H1 (cell line): ENCODE results near the gene ARL14EPL. TPM values are rescaled to one million over a fixed set of nuclear protein-coding genes. Genes with fewer than 3 reads are reported as not detected.

Source experiments
- CTCF ChIA-PET: fragments of 300-600 bp; sonication (Branson Sonifier 250); formaldehyde crosslinking; loops from one replicate; lab custom pipeline; 2021; ENCODE audit not compliant: partially characterized antibody; lab: Charles Lee
- POLR2A ChIA-PET: fragments of 300-600 bp; sonication (Branson Sonifier 250); formaldehyde crosslinking; loops from one replicate; lab custom pipeline; 2021; ENCODE audit warnings: inconsistent platforms; ENCODE audit not compliant: partially characterized antibody; lab: Charles Lee
- DNase-seq, 2 experiments: peaks; one replicate each; pipeline versions ENCODE4 v3.0.0 to v3.0.0-alpha.2; 2010 to 2022; ENCODE audit warnings: low spot score in 2 of 2, low read depth in 1 of 2, mixed read lengths in 1 of 2
- FAIRE-seq: peaks from 2 replicates; lab custom pipeline; 2011; peaks lifted over from hg19 to GRCh38; lab: Jason Lieb, UNC
- H2AFZ ChIP-seq: 2 replicates; pipeline ENCODE4 v1.8.1; 2012; ENCODE audit warnings: low read length, inconsistent platforms
- H2AK5ac ChIP-seq: 2 replicates; pipeline ENCODE4 v1.6.1; 2013; ENCODE audit warnings: low read depth, low read length
- H2BK120ac ChIP-seq: replicated peaks from 2 replicates; pipeline ENCODE3; 2013; ENCODE audit warnings: low read depth, low read length, inconsistent platforms
- H2BK12ac ChIP-seq: 2 replicates; pipeline ENCODE4 v1.6.1; 2013; ENCODE audit warnings: low read depth, low read length
- H2BK15ac ChIP-seq: 2 replicates; pipeline ENCODE4 v1.6.1; 2013; ENCODE audit warnings: low read length
- H2BK20ac ChIP-seq: 2 replicates; pipeline ENCODE4 v1.6.1; 2013; ENCODE audit warnings: low read length
- H2BK5ac ChIP-seq: 2 replicates; pipeline ENCODE4 v1.6.1; 2013; ENCODE audit warnings: low read depth, low read length
- H3K14ac ChIP-seq: 2 replicates; pipeline ENCODE4 v1.6.1; 2013; ENCODE audit warnings: inconsistent platforms; ENCODE audit not compliant: insufficient read length
- H3K18ac ChIP-seq: 2 replicates; pipeline ENCODE4 v1.6.1; 2013; ENCODE audit warnings: low read length; ENCODE audit errors: extremely low read depth
- H3K23ac ChIP-seq: 2 replicates; pipeline ENCODE4 v1.6.1; 2013; ENCODE audit warnings: inconsistent platforms; ENCODE audit not compliant: insufficient read length
- H3K23me2 ChIP-seq: 2 replicates; pipeline ENCODE4 v1.6.1; 2013; ENCODE audit warnings: low read depth, low read length
- H3K27ac ChIP-seq: 2 replicates; pipeline ENCODE4 v1.6.1; 2011; ENCODE audit warnings: low read depth, low read length, inconsistent platforms
- H3K27me3 ChIP-seq, 4 experiments: replicated peaks in 1 of 4; 1 replicate in 1 of 4; 2 replicates in 3 of 4; pipeline versions ENCODE4 v1.6.1 to v1.8.1; 2011 to 2013; ENCODE audit warnings: low read length in 3 of 4, mild to moderate bottlenecking in 3 of 4, inconsistent platforms in 2 of 4, mixed read lengths in 2 of 4, moderate library complexity in 1 of 4; ENCODE audit not compliant: control insufficient read depth in 3 of 4, insufficient read depth in 3 of 4; ENCODE audit errors: extremely low read depth in 1 of 4
- H3K36me3 ChIP-seq, 4 experiments: 2 replicates each; pipeline versions ENCODE4 v1.6.1 to v1.8.1; 2011 to 2013; ENCODE audit warnings: mild to moderate bottlenecking in 4 of 4, low read length in 3 of 4, moderate library complexity in 2 of 4, control low read depth in 1 of 4, inconsistent platforms in 1 of 4; ENCODE audit not compliant: insufficient read depth in 4 of 4, control insufficient read depth in 2 of 4
- H3K4ac ChIP-seq: replicated peaks from 2 replicates; pipeline ENCODE3; 2013; ENCODE audit warnings: low read length, low read depth, mixed read lengths, inconsistent platforms; ENCODE audit not compliant: insufficient read length
- H3K4me1 ChIP-seq, 4 experiments: replicated peaks in 1 of 4; 1 replicate in 1 of 4; 2 replicates in 3 of 4; pipeline versions ENCODE4 v1.6.1 to v1.8.1; 2011 to 2013; ENCODE audit warnings: low read length in 3 of 4, inconsistent platforms in 2 of 4, mixed read lengths in 1 of 4; ENCODE audit not compliant: insufficient read depth in 4 of 4, control insufficient read depth in 3 of 4
- H3K4me2 ChIP-seq, 2 experiments: 2 replicates each; pipeline versions ENCODE4 v1.6.1 to v1.8.1; 2011 to 2013; ENCODE audit warnings: low read depth in 2 of 2, low read length in 2 of 2, control low read depth in 1 of 2, inconsistent platforms in 1 of 2, mild to moderate bottlenecking in 1 of 2; ENCODE audit not compliant: insufficient read depth in 1 of 2
- H3K4me3 ChIP-seq, 4 experiments: fragments of 200-600, 300-600 bp in 1 of 4; sonication (generic), shearing (Covaris generic), sonication (Bioruptor Twin) in 1 of 4; 2 replicates each; pipeline versions ENCODE4 v1.5.1 to v1.8.1; 2011 to 2016; ENCODE audit warnings: low read length in 4 of 4, low read depth in 3 of 4, control low read depth in 2 of 4, inconsistent platforms in 2 of 4, mild to moderate bottlenecking in 2 of 4, mixed read lengths in 1 of 4, moderate library complexity in 1 of 4; ENCODE audit not compliant: insufficient read depth in 2 of 4; ENCODE audit errors: extremely low read depth in 1 of 4
- H3K56ac ChIP-seq: replicated peaks from 2 replicates; pipeline ENCODE3; 2013; ENCODE audit warnings: low read depth, mild to moderate bottlenecking, mixed read lengths, low read length, inconsistent platforms; ENCODE audit not compliant: insufficient read length
- H3K79me1 ChIP-seq: 2 replicates; pipeline ENCODE4 v1.6.1; 2013; ENCODE audit warnings: low read depth, low read length, control low read depth
- H3K79me2 ChIP-seq, 2 experiments: 2 replicates each; pipeline versions ENCODE4 v1.6.1 to v1.8.1; 2012 to 2013; ENCODE audit warnings: low read length in 2 of 2, mild to moderate bottlenecking in 2 of 2, inconsistent platforms in 1 of 2; ENCODE audit not compliant: insufficient read depth in 2 of 2, control insufficient read depth in 1 of 2
- H3K9ac ChIP-seq, 4 experiments: replicated peaks in 1 of 4; 1 replicate in 1 of 4; 2 replicates in 3 of 4; pipeline versions ENCODE4 v1.6.1 to v1.8.1; 2011 to 2013; ENCODE audit warnings: low read depth in 3 of 4, low read length in 3 of 4, control low read depth in 2 of 4, mild to moderate bottlenecking in 2 of 4, moderate library complexity in 2 of 4, inconsistent platforms in 1 of 4; ENCODE audit errors: extremely low read depth in 1 of 4
- H3K9me3 ChIP-seq, 2 experiments: 2 replicates each; pipeline versions ENCODE4 v1.6.1 to v1.8.1; 2012 to 2013; ENCODE audit warnings: mild to moderate bottlenecking in 2 of 2, moderate library complexity in 2 of 2, control low read depth in 1 of 2, inconsistent platforms in 1 of 2, low read depth in 1 of 2, low read length in 1 of 2, mixed read lengths in 1 of 2; ENCODE audit not compliant: insufficient read depth in 2 of 2
- H4K20me1 ChIP-seq, 2 experiments: replicated peaks in 1 of 2; 2 replicates each; pipeline versions ENCODE3 to v1.8.1; 2011 to 2013; ENCODE audit warnings: inconsistent platforms in 2 of 2, low read length in 2 of 2, mild to moderate bottlenecking in 1 of 2; ENCODE audit not compliant: insufficient read depth in 2 of 2, control insufficient read depth in 1 of 2
- H4K5ac ChIP-seq: 2 replicates; pipeline ENCODE4 v1.6.1; 2013; ENCODE audit warnings: low read length, low read depth, mixed read lengths, inconsistent platforms; ENCODE audit not compliant: insufficient read length
- H4K8ac ChIP-seq: 2 replicates; pipeline ENCODE4 v1.8.0; 2013; ENCODE audit warnings: mild to moderate bottlenecking, moderate library complexity, low read length, inconsistent platforms; ENCODE audit not compliant: insufficient read depth; ENCODE audit errors: extremely low read depth
- H4K91ac ChIP-seq: replicated peaks from 2 replicates; pipeline ENCODE3; 2013; ENCODE audit warnings: low read length, mixed read lengths, inconsistent platforms; ENCODE audit not compliant: insufficient read length
- BRCA1 ChIP-seq: IDR thresholded peaks from 2 replicates; pipeline ENCODE4 v1.6.1; 2012; ENCODE audit warnings: low read depth, low read length, improper control_type of control experiment
- CBX8 ChIP-seq: fragments of 300-800, 300-1000 bp; sonication (generic); IDR thresholded peaks from 2 replicates; pipeline ENCODE4 v1.7.1; 2016; ENCODE audit warnings: low read depth, low read length, borderline replicate concordance
- CEBPB ChIP-seq: IDR thresholded peaks from 2 replicates; pipeline ENCODE4 v1.6.1; 2012; ENCODE audit warnings: low read depth, low read length
- CHD1 ChIP-seq: IDR thresholded peaks from 2 replicates; pipeline ENCODE4 v1.6.1; 2012; ENCODE audit warnings: low read depth, low read length, improper control_type of control experiment
- EZH2 ChIP-seq: fragments of 200-600 bp; sonication (generic); IDR thresholded peaks from 2 replicates; pipeline ENCODE4 v1.7.1; 2012; ENCODE audit warnings: low read depth, mild to moderate bottlenecking, moderate library complexity, low read length, inconsistent platforms; ENCODE audit not compliant: severe bottlenecking
- POLR2AphosphoS5 ChIP-seq: IDR thresholded peaks from 2 replicates; pipeline ENCODE4 v1.6.1; 2011; ENCODE audit warnings: low read depth, low read length
- RXRA ChIP-seq: IDR thresholded peaks from 2 replicates; pipeline ENCODE4 v1.6.1; 2011; ENCODE audit warnings: low read depth, mild to moderate bottlenecking, low read length, moderate library complexity; ENCODE audit not compliant: insufficient read depth
- SIX5 ChIP-seq: IDR thresholded peaks from 2 replicates; pipeline ENCODE4 v1.6.1; 2011; ENCODE audit warnings: mild to moderate bottlenecking, low read depth, low read length
- SP4 ChIP-seq: IDR thresholded peaks from 2 replicates; pipeline ENCODE4 v1.6.1; 2012; ENCODE audit warnings: low read length, inconsistent platforms
- SRF ChIP-seq: IDR thresholded peaks from 2 replicates; pipeline ENCODE4 v1.6.1; 2011; ENCODE audit warnings: mild to moderate bottlenecking, low read depth, low read length, moderate library complexity
- TAF7 ChIP-seq: optimal IDR thresholded peaks from 2 replicates; pipeline ENCODE3; 2011; ENCODE audit warnings: low read depth, mild to moderate bottlenecking, inconsistent platforms, low read length, moderate library complexity, borderline replicate concordance
- WGBS, 2 experiments: shearing (Covaris generic) in 1 of 2; methylation state at CpG; one replicate each; pipeline versions ENCODE4 v1.1.6 to v1.1.7; 2013 to 2015; ENCODE audit warnings: low lambda C conversion rate in 2 of 2, mixed read lengths in 2 of 2, inconsistent platforms in 1 of 2, low coverage in 1 of 2, missing lambda C conversion rate in 1 of 2; ENCODE audit not compliant: insufficient replicate concordance in 2 of 2, insufficient coverage in 1 of 2, insufficient read length in 1 of 2; ENCODE audit errors: extremely low coverage in 1 of 2, missing lambda C conversion rate in 1 of 2; 5-methylcytosine and 5-hydroxymethylcytosine counted together
- polyA plus RNA-seq, 7 experiments: library from polyadenylated mRNA; depleted of rRNA in 3 of 7; stranded (reverse) in 5 of 7; unstranded in 2 of 7; fragments of >200 nt in 5 of 7; fragments of 200-250 nt in 2 of 7; gene quantifications; 1 replicate in 5 of 7; 2 replicates in 1 of 7; 4 replicates in 1 of 7; pipeline versions ENCODE4 v1.2.1 to v1.2.3, GENCODE V29; 2011 to 2013; ENCODE audit warnings: missing spikeins in 2 of 7, mixed read lengths in 2 of 7
- total RNA-seq: library from RNA; stranded (reverse); fragmentation: NEBNext Ultra II Directional; extraction: Animal tissue kit (Norgen Biotek cat#: 25700); gene quantifications from 2 replicates; pipeline ENCODE4 v1.2.1, GENCODE V29; 2021
- TF ChIP-seq, protein P1 (sequence below), 3 experiments: IDR thresholded peaks; 1 replicate in 2 of 3; 2 replicates in 1 of 3; pipeline versions ENCODE4 v1.5.1 to v1.6.1; 2011; ENCODE audit warnings: low read length in 3 of 3, mild to moderate bottlenecking in 3 of 3, inconsistent platforms in 2 of 3, low read depth in 1 of 3, moderate library complexity in 1 of 3; ENCODE audit not compliant: insufficient read depth in 1 of 3; ENCODE audit errors: control extremely low read depth in 1 of 3

ARL14EPL gene
- total and polyA plus RNA-seq, 2 of the 8 experiments (the other 6 are each of a cell fraction or from before 2014, with no cell fraction given) = not detected

DNA sequence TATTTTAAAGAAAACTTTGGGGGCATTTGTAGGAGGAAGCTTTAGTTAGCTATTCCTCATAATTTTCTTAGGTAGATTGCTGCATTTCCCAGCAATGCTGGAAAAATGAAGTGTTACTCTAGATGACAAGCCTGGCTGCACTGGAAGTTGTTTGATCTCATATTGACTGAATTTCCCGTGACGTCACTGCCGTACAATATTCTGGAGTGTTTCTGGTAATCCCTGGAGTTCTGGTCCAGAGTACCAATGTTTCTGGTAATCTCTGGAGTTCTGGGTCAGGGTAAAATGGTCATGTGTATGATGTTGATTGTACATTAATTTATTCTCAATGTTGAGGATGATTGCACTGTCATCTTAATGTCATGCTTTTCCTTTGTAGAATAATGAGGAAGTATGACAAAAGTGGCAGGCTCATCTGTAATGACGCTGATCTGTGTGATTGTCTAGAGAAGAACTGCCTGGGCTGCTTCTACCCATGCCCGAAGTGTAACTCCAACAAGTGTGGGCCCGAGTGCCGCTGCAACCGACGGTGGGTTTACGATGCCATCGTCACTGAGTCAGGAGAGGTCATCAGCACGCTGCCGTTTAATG lies 26.2 kb downstream of the ARL14EPL start:
- no peak overlapping the region for H4K5ac ChIP-seq
- H4K8ac ChIP-seq = no peak overlapping the region
- H3K4me3 ChIP-seq = no peak overlapping the region
- no peak overlapping the region for H2BK12ac ChIP-seq
- no peak overlapping the region for H3K4ac ChIP-seq
- no peaks in the 10 kb centered on the region for H3K23me2 ChIP-seq
- H3K4me2 ChIP-seq = no peak overlapping the region
- no peak overlapping the region for H2BK15ac ChIP-seq
- H3K36me3 ChIP-seq = no peaks in the 10 kb centered on the region
- H3K79me2 ChIP-seq = no peaks in the 10 kb centered on the region
- 93% methylated on average over 13 of the region's 13 CpGs; no CpG with 5 or more reads in 1 of the 2 experiments for WGBS, 2 experiments
- no peaks in the 10 kb centered on the region for H4K20me1 ChIP-seq
- ChIA-PET POLR2A (no interaction called here), CTCF (interaction anchor here (1.3 kb wide), 2 partner anchors 9 to 10 kb away, joined by 3 read pairs; no protein-coding TSS in a partner anchor)
- H4K91ac ChIP-seq = no peak overlapping the region
- no peaks in the 10 kb centered on the region for H3K27me3 ChIP-seq
- no peak overlapping the region for H2BK20ac ChIP-seq
- H3K18ac ChIP-seq = no peak overlapping the region
- no peak overlapping the region for H2AFZ ChIP-seq
- no peak overlapping the region for H3K27ac ChIP-seq
- no peak overlapping the region for H3K9ac ChIP-seq
- no peaks in the 10 kb centered on the region for H3K4me1 ChIP-seq
- FAIRE-seq (no peak), DNase-seq (no peak)
- no peak overlapping the region for H3K23ac ChIP-seq
- H2BK120ac ChIP-seq = no peak overlapping the region
- no peak overlapping the region for H3K56ac ChIP-seq
- no peaks in the 10 kb centered on the region for H3K79me1 ChIP-seq
- no peak overlapping the region for H2BK5ac ChIP-seq
- no peaks in the 10 kb centered on the region; a peak in 1 of 4 replicates for H3K9me3 ChIP-seq
- H3K14ac ChIP-seq = no peak overlapping the region
- H2AK5ac ChIP-seq = no peak overlapping the region
- TF ChIP-seq CBX8 = no peak
- TF ChIP-seq RXRA = no peak
- no peak for TF ChIP-seq BRCA1
- no peak for TF ChIP-seq EZH2
- TF ChIP-seq SRF = no peak
- no peak for TF ChIP-seq POLR2AphosphoS5
- no peak for TF ChIP-seq CHD1
- TF ChIP-seq, protein P1, sequence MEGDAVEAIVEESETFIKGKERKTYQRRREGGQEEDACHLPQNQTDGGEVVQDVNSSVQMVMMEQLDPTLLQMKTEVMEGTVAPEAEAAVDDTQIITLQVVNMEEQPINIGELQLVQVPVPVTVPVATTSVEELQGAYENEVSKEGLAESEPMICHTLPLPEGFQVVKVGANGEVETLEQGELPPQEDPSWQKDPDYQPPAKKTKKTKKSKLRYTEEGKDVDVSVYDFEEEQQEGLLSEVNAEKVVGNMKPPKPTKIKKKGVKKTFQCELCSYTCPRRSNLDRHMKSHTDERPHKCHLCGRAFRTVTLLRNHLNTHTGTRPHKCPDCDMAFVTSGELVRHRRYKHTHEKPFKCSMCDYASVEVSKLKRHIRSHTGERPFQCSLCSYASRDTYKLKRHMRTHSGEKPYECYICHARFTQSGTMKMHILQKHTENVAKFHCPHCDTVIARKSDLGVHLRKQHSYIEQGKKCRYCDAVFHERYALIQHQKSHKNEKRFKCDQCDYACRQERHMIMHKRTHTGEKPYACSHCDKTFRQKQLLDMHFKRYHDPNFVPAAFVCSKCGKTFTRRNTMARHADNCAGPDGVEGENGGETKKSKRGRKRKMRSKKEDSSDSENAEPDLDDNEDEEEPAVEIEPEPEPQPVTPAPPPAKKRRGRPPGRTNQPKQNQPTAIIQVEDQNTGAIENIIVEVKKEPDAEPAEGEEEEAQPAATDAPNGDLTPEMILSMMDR (IDR thresholded peaks at IDR 0.05; ENCODE audit: control extremely low read depth in 1 of 3, insufficient read depth in 1 of 3, low read depth in 1 of 3, low read length in 3 of 3) = no peak
- no peak for TF ChIP-seq TAF7
- TF ChIP-seq SIX5 = no peak
- no peak for TF ChIP-seq SP4
- TF ChIP-seq CEBPB = no peak
